CD4-positive, alpha-beta T cell treated with Interleukin-4 for 4 hours (primary cell): ENCODE measurements around the gene PDXDC1.
"Not testable (repeated sequence)": the region's sequence is repeated elsewhere in the genome, so short reads cannot be mapped to it uniquely, and the experiment has no call there.

ENCODE experiments used
- DNase-seq: peaks from one replicate; pipeline ENCODE4 v3.0.0-alpha.2; 2020

Gene PDXDC1, protein sequence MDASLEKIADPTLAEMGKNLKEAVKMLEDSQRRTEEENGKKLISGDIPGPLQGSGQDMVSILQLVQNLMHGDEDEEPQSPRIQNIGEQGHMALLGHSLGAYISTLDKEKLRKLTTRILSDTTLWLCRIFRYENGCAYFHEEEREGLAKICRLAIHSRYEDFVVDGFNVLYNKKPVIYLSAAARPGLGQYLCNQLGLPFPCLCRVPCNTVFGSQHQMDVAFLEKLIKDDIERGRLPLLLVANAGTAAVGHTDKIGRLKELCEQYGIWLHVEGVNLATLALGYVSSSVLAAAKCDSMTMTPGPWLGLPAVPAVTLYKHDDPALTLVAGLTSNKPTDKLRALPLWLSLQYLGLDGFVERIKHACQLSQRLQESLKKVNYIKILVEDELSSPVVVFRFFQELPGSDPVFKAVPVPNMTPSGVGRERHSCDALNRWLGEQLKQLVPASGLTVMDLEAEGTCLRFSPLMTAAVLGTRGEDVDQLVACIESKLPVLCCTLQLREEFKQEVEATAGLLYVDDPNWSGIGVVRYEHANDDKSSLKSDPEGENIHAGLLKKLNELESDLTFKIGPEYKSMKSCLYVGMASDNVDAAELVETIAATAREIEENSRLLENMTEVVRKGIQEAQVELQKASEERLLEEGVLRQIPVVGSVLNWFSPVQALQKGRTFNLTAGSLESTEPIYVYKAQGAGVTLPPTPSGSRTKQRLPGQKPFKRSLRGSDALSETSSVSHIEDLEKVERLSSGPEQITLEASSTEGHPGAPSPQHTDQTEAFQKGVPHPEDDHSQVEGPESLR

DNA sequence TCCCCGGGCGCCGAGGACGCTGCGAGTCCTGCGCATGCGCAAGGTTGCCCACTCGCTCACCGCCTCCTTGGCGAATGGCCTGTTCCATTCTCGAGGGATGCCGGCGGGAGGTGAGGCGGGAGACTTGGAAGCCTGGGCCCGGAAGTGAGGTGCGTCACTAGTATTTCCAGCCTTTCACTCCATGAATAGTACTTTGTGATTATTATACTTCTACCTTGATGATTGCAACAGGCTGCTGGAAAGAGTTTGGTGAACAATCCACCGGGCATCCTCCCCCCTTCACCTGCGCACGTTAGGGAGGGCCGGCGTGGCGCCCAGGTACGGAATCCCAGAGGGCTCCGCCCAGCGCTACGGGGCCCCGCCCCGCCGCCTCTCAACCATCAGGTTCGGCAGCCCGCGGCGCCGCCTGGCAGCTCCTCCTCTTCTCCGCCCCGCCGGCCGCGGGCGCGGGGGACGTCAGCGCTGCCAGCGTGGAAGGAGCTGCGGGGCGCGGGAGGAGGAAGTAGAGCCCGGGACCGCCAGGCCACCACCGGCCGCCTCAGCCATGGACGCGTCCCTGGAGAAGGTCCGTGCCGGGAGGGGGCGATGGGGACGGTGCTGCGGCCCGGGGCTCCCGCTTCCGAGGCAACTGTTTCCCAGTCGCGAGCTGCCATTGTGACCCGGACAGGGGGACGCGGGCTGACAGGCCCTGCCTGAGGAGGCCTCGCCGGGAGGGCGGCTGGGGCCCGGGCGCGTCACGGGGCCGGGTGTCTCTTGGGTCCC, at the start of gene PDXDC1:
Gene PDXDC1, plus strand, starts transcription at position 371 of the 762 bp plus-strand sequence. Its CDS starts 174 bp downstream, at position 545.
- DNase-seq = peak; percentile 97

DNA sequence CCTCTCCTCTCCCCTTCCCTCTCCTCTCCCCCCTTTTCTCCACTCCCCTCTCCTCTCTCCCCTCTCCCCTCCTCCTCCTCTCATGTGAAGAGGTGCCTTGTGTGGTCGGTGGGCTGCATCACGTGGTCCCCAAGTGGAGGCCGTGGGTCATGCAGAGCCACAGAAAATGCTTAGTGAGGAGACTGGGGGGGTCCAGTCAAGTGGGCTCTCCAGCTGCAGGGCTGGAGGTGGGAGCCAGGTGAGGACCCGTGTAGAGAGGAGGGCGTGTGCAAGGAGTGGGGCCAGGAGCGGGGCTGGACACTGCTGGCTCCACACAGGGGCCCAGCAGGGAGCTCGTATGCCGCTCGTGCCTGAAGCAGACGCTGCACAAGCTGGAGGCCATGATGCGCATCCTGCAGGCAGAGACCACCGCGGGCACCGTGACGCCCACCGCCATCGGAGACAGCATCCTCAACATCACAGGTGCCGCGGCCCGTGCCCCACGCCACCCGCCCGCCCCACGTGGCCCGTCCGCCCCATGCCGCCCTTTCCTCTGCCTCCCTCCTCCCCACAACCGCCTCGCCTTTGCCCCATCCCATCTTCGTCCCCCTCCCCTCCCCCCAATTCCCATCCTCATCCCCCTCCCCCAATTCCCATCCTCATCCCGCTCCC, 46.6 kb upstream of the PDXDC1 start:
- DNase-seq = not testable (repeated sequence)

DNA sequence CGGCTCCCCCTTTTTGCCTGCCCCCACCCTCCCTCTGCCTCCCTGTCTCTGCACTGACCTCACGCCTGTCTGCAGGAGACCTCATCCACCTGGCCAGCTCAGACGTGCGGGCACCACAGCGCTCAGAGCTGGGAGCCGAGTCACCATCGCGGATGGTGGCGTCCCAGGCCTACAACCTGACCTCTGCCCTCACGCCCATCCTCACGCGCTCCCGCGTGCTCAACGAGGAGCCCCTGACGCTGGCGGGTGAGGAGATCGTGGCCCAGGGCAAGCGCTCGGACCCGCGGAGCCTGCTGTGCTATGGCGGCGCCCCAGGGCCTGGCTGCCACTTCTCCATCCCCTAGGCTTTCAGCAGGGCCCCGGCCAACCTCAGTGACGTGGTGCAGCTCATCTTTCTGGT, 45.6 kb upstream of the PDXDC1 start:
- not testable (repeated sequence) for DNase-seq

DNA sequence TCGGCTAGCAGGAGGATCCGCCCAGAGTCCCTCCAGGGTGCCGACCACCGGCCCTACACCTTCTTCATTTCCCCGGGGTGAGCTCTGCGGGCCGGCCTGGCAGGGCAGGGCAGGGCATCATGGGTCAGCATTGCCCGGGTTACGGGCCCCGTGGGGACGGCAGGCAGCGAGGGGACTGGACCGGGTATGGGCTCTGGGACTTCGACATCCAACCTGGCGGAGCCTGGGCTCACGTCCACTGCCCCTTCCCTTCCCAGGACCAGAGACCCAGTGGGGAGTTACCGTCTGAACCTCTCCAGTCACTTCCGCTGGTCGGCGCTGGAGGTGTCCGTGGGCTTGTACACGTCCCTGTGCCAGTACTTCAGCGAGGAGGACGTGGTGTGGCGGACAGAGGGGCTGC, 44.6 kb upstream of the PDXDC1 start:
- DNase-seq = not testable (repeated sequence)

DNA sequence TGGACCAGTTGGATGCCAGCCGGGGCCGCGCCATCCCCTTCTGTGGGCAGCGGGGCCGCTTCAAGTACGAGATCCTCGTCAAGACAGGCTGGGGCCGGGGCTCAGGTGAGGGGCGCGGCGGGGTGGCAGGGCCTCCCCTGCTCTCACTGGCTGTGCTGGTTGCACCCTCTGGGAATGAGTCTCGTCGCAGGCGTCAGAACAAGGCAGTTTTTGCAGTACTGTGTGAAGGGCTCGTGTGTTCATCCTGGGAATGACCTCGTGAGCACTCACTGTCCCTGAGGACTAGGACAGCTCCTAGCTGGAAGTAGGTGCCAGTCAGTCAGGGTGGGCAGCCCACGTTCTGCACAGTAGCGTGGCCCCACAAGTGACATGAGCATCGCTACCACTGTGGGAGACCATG, 43.9 kb upstream of the PDXDC1 start:
- DNase-seq = not testable (repeated sequence)

DNA sequence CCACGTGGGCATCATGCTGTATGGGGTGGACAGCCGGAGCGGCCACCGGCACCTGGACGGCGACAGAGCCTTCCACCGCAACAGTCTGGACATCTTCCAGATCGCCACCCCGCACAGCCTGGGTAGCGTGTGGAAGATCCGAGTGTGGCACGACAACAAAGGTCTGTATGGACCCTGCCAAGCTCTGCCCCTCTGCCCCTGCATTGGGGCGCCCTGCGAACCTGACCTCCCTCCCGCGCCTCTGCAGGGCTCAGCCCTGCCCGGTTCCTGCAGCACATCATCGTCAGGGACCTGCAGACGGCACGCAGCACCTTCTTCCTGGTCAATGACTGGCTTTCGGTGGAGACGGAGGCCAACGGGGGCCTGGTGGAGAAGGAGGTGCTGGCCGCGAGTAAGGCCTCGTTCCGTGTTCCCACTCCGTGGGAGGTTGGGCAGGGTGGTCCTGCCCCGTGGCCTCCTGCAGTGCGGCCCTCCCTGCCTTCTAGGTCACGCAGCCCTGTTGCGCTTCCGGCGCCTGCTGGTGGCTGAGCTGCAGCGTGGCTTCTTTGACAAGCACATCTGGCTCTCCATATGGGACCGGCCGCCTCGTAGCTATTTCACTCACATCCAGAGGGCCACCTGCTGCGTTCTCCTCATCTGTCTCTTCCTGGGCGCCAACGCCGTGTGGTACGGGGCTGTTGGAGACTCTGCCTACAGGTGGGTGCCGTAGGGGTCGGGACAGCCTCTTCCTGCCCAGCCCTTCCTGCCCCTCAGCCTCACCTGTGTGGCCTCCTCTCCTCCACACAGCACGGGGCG, 42.0 kb upstream of the PDXDC1 start:
- not testable (repeated sequence) for DNase-seq

DNA sequence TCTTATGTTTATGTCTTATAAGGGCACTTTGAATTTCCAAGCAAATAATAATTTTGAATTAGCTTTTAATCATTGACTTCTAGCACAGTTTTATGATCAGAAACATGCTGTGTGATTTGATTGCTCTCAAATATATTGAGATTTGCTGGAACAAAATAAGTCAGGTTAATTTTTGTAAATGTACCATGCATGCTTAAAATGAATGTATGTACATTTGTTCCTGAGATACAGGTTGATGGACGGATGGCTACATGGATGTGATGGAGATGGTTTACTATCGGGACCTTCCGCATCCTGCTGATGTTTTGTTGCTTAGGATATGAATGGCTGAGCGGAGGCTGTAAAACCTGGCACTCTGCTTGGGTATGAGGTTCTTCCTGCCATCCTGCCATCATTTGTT, 37.7 kb upstream of the PDXDC1 start, which contains the start of gene NPIPA1:
Gene NPIPA1, plus strand, starts transcription at position 301 of the 400 bp plus-strand sequence. Its CDS starts 0 bp downstream, at position 301.
- DNase-seq = not testable (repeated sequence)

DNA sequence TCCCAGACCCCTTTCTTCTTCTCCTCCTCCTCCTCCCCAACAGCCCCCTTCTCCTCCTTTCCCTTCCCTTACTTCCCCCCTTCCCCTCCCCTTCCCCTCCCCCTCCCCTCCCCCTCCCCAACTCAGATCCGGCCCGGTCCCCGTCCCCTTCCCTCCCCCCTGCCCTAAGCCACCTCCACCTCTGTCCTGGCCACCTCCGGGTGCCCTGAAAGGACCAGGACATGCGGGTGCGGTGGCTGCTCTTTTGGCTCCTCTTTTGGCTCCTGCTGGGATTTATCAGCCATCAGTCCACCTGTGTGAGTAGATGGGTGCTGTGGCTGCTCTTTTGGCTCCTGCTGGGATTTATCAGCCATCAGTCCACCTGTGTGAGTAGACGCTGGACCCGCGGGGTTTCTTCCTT, 36.8 kb upstream of the PDXDC1 start:
- DNase-seq = not testable (repeated sequence)

DNA sequence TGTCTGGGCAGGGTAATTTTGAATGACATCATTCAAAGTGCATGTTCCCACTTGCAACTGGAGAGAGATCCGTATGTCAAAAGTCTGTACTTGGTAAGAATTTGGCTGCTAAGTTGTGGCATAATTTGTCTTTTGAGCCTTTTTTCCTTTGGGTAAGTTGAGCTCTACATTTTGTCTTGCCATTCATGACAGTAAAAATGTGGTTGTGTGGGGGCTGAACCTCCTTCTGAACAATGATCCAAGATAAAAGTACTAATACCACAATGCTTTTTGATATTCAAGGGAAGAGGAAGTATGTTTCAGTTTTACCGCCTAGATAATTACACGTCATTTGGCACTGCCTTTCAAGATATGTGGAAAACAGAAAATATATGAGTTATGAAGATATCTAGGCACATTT, 32.1 kb upstream of the PDXDC1 start:
- DNase-seq = not testable (repeated sequence)

DNA sequence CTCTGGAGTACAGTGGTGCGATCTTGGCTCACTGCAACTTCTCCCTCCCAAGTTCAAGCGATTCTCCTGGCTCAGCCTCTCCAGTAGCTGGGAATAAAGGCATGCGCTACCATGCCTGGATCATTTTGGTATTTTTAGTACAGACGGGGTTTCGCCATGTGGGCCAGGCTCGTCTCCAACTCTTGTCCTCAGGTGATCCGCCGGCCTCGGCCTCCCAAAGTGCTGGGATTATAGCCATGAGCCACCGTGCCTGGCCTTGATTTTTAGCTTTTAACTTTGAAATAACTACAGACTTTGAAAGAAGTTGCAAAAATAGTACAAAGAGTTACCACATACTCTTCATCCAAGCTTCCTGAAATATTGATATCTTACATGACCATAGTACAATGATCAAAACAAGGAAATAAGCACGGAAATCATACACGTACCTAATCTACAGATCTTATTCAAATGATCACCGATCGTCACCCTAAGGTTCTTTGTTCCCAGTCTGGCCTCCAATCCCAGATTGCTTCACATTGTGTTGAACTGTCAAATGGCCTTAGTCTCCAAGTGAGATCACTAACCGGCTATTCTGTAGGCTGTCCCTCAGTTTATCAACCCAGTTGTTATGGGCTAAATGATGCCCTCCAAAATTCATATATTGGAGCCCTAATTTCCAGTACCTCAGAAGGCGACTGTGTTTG, 19.1 kb upstream of the PDXDC1 start:
- no peak for DNase-seq

DNA sequence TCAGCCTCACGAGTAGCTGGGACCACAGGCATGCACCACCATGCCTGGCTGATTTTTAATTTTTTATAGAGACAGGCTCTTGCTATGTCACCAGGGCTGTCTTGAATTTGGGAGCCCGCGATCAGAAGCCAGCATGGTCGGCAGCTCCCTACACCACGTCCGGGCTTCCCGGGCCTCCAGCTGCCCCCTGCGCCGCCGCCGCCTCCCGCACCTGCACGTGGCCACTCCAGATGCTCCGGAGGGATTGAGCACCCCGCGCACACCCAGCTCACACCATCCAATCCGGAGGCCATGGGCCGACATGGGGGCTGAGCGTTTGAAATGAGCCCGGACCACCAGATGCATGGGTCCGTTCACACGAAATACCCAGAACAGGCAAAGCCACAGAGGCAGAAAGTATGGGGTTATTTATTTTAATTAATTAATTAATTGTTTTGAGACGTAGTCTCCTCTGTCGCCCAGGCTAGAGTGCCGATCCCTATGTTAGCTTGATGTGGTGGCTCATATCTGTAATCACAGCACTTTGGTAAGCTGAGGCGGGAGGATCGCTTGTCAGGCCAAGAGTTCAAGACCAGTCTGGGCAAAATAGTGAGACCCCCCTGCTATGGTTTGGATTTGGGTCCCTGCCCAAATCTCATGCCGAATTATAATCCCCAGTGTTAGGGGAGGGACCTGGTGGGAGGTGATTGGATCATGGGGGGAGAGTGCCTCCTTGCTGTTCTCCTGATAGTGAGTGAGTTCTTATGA, 17.1 kb upstream of the PDXDC1 start:
- DNase-seq = no peak

DNA sequence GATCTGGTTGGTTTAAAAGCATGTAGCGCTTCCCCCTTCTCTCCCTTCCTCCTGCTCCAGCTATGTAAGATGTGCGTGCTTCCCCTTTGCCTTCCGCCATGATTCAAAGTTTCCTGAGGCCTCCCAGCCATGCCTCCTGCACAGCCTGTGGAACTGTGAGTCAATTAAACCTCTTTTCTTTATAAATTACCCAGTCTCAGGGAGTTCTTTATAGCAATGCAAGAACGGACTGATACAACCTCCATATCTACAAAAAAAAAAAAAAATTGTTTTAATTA, 16.6 kb upstream of the PDXDC1 start:
- DNase-seq = no peak

DNA sequence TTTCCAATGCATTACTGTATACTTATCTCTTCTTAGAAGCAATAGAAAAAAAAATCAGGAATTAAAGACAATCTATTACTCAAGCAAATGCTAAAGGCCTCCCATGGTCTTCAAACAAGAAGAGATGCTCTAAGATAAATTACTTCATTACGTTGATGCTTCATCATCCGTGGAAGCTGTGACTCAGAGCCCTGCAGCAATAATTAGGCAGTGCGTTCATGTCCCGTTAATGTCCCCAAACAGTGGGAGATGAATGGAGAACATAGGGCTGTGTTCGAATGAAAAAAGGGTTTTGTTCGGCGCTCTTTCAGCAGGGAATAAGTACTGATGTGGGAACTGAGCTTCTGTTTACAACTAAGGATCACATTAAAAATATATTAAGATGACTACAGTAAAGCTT, 15.9 kb upstream of the PDXDC1 start:
- DNase-seq = no peak

DNA sequence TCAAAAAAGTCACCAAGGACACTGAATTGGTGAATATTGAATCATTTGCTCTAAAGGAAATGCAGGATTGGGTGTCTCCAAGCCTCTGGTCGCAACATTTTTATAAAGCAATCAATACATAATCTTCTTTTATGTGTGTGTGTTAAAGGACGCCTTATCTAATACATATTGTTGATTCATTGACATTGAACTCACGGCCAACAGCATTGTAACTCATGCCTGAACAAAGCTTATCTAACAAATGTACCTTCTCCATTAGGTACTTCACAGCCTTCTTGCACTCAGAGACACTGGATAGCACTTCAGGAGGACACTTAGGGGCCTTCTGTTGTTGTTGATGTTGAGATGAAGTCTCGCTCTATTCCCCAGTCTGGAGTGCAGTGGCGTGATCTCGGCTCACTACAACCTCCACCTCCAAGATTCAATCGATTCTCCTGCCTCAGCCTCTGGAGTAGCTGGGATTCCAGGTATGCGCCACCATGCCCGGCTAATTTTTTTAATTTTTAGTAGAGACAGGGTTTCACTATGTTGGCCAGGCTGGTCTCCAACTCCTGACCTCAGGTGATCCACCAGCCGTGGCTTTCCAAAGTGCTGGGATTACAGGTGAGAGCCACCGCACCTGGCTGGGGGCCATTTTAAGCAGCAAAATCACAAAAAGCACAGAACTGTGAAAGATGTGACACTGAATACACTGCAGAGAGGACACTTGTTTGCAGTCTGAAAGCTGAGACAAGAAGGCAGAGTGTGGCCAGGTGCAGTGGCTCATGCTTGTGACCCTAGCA, 13.2 kb upstream of the PDXDC1 start:
- DNase-seq = no peak

DNA sequence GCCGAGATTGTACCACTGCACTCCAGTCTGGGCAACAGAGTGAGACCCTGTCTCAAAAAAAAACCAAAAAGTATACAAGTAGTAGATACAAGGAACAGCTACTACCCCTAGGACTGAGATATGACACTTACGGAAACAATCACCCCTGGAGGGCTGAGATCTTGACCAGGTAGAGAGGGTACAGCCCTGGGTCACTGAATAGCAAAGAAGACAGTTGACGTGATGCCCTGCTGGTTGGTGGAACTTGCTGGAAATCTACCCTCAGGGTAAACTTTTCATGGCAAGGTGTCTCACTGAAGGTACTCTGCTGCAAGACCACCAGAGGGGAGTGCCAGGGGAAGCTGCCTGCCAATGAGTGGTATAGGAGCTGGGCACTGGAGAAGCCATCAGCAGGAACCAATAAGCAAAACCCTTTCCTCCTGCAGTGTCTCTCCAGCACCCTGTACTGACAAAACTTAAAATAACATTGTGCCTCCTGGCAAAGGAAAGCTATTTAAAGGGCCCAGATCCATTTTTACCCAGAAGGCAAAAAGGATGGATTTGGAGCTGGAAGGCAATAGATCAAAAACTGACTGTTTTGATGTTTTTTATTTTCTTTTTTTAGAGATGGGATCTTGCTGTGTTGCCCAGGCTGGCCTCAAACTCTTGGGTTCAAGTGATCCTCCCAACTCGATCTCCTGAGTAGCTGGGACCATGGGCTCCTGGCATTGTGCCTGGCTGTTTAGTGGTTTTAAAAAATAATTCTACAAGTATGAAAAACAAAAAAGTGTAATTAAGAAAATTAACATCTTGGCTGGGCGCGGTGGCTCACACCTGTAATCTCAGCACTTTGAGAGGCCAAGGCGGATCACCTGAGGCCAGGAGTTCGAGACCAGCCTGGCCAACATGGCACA, 11.3 kb upstream of the PDXDC1 start:
- DNase-seq = no peak

DNA sequence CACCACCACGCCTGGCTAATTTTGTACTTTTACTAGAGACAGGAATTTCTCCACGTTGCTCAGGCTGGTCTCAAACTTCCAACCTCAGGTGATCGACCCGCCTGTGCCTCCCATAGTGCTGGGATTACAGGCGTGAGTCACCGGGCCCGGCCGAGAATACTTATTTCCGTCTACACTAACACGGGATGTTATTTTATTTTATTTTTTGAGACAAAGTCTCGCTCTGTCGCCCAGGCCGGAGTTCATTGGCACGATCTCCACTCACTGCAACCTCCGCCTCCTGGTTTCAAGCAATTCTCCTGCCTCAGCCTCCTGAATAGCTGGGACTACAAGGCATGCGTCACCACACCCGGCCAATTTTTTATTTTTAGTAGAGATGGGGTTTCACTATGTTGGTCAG, 9.5 kb upstream of the PDXDC1 start:
- DNase-seq = no peak

DNA sequence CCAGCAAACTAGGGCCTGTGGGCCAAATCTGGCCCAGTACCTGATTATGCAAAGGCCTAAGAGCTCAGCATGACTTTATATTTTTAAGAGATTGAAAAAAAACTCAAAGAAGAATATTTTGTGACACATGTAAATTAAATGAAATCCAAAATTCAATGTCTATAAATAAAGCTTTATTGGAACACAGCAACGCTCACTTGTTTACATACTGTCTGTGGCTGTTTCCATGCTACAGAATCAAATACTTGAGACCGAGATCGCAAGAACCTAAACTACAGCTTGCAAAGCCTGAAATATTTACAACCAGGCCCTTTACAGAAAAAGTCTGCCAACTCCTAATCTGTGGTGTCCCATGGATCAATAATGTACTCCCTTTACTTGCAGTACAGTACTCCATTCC, 5.0 kb upstream of the PDXDC1 start:
- not testable (repeated sequence) for DNase-seq

DNA sequence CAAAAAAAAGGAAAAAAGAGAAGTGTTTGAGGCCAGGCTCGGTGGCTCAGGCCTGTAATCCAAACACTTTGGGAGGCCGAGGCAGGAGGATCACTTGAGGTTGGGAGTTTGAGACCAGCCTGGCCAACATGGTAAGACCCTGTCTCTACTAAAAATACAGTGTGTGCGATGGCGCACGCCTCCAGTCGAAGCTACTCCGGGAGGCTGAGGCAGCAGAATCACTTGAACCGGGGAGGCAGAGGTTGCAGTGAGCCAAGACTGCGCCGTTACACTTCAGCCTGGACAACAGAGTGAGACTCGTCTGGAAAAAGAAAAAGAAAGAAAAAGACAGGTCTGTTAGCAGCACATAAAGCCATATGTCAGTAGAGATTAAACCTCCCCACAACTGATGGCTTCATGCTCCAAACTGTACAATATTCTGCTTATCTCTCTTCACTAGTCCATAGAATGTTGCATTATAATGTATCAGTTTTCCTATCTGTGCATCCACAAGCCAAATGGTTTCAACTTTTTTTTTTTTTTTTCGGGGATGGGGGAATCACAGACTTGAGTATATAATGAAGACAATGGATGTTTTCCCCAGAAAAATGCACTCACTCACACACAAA, 3.1 kb upstream of the PDXDC1 start:
- DNase-seq = not testable (repeated sequence)
